GM21381 (cell line): ENCODE results near the gene PACSIN1.

Experiments used
- ATAC-seq: cut with Tn5 transposase; IDR thresholded peaks from one replicate; pipeline ENCODE4 v1.9.1; 2021; ENCODE audit warnings: mild to moderate bottlenecking, moderate library complexity; ENCODE audit not compliant: unreplicated experiment

Gene PACSIN1

DNA sequence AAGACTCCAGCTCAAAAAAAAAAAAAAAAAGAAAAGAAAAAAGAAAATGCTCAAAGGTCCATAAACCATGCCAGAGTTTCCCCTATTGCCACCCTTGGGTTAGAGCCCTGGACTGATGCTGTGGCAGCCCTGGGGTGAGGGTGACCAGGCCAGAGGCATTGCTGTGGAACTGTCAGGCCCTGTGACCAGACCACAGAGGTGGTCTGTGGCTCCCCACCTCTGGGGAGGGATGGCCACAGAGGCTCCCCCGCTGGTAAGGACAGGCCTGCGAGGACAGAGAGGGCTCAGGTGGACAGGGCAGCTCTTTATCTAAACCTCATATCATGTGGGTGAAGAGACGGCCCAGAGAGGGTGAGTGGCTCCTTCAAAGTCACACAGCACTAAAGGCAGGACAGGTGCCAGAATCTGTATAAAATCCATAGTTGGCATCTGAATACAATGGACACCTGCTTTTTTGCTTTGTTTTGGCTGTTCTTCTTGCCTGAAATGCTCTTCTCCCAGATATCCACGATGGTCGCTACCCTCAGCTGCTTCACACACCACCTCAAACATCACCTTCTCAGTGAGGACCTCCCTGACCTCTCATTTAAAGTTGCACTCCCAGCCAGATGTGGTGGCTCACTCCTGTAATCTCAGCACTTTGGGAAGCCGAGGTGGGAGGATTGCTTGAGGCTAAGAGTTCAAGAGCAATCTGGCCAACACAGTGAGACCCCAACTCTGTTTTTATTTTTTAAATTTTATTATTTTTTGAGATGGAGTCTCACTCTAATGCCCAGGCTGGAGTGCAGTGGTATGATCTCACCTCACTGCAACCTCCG, 112.8 kb downstream of the PACSIN1 start:
- no peak for ATAC-seq

DNA sequence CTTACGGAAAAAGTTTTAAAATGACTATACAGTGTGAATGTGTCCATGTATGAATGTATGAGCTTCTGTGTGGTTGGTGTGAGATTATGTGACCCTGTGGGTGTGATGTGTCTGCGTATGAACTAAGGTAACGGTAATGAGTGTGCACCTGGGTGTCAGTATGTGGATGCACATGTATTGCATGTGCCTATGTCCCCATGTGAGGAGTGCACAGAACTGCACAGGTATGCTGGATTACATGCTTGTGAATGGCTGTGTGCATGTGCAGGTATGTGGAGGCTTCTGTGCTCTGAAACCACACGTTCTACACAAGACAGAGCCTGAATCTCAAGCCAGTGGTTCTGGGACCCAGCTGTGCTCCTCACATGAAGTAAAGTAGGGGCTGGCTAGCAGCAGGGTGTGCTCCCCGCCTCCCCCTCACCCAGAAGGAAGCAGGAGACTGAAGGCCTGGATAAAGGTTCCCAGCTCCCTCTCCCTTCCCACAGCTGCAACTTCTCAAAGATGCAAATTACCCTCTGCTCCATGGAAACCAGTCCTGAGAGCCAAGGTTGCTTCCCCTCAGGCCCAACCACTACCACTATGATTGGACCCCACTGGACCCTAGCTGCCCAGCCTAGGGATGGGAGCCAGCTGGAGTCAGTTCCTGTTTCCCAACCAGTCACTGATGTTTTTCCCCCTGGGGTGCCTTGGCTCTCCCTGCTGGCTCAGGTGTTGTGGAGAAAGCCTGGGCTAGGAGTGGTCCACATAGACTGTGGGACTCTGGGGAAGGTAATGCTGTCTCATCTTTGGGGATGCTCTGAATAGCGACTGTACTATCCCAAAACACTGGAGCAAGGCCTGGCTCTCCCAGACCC, 115.1 kb downstream of the PACSIN1 start:
- ATAC-seq = no peak

DNA sequence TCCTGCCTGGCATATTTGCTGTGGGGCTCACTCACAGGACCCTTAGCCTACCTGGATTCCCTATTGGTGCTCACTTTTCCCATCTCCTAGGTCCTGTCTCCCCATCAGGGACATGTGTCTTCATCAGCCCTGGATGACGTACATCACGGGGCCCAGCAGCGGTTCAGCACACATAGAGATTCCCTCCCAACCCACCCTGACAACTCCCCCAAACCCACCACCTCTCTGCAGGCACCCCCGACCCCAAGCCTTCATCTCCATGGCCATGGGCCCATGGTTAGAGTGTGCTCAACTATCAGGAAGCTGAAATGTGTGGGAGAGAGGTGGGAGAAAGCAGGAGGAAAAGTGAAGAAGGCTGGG, 115.7 kb downstream of the PACSIN1 start:
- no peak for ATAC-seq

DNA sequence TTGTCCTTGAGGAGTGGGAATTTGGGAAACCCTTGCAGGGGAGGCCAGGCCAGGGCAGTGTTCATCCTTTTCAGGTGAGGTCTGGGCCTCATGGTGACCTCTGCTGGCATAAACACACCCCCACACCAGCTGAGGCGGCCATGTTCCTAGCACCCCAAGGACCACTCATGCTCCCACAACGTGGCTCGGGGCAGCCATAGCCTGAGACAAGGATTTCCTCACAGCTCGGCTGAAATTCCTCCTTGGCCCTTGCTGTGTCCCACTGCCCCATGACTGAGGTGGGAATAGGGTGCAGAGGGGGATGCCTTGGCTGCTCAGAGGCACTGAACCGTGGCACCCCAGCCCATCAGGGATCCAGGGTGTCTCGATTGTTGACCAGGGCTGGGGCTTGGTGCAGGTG, 117.6 kb downstream of the PACSIN1 start:
- no peak for ATAC-seq

DNA sequence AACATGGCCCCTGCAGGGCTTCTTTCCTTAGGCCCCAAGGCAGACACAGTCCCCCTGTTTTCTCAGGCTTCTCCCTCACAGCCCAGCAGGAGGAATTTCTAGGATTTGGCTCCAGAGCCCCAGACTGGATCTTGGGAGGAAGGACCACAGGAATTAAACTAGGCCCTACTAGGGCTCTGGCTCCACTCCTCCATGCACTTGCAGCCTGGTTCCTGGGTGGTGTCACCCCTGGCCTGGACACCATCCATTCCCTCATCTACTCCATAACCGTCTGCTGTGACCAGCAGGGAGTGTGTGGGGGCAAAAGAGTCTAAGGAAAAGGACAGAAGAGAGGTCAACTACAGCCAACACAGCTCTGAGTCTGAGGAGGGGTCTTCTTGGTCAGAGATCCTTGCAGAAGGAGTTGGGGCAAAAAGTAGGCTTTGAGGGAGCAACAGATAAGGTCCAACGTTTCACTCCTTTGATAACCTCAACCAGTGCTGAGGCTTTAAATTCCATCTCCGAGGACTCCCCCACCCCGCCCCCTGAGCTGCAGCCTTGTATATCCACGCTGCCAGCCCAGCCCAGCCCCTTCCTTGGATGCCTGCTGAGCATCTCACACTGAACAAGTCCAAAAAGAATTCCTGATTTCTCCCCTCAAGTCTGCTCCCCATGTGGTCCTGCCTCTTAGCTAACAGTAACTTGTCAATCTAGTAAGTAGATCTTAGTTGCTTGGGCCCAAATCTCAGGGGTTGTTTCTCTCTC, 118.2 kb downstream of the PACSIN1 start:
- ATAC-seq = no peak

DNA sequence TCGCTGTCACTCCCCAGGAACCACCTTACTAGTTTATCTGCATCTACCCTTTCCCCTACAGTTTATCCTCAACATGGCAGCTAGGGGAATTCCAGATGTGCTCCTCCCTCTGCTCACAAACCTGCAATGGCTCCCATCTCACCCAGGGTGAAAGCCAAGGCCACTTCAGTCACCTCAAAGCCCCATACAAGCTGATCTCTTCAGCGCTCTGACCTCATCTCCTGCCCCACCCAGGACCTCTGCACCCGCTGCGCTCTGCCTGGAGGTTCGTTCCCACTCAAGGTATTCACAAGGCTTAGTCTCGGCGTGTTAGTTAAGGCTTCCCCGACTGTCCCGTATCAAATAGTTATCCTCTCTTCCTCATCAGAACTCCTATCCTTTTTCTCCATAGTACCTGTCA, 118.8 kb downstream of the PACSIN1 start:
- ATAC-seq = no peak
